ENCODE data around the gene CCT3.

Gene CCT3

DNA sequence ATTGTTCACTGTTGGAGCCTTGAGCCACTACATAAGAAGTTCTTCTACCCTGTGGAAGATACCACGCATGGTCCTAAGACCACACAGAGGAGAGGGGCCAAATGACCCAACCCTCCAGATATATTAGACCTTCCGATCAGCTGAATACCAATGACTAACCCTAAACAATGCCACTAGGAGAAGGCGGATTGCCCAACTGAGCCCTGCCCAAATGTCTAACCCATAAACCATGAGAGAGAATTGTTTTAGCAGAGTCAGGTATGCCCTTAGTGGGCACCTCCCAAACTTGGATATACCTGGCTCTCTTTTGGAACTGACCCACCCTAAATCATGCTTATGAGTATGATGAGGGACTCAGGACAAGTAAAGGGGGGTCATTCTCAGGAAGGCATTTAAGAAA lies 67.8 kb downstream of the CCT3 start:
- no peak for DNase-seq

DNA sequence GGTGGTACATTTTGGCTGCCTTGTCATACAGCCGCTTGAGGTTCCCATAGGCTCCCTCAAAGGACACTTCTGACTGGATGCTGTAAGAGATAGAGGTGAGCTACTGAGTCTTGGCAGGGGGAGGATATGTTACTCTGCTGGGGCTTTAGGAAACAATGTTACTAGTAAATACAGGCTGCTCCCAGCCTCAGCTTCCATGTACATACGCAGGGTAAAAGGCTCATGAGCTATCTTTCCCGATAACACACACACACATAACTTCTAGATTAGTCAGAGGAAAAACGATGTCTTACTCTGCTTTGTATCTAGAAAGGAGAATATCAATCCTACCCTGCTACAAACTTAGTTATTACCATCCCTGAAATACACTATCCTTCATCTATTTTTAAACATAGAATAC lies 69.8 kb downstream of the CCT3 start:
- no peak for DNase-seq

DNA sequence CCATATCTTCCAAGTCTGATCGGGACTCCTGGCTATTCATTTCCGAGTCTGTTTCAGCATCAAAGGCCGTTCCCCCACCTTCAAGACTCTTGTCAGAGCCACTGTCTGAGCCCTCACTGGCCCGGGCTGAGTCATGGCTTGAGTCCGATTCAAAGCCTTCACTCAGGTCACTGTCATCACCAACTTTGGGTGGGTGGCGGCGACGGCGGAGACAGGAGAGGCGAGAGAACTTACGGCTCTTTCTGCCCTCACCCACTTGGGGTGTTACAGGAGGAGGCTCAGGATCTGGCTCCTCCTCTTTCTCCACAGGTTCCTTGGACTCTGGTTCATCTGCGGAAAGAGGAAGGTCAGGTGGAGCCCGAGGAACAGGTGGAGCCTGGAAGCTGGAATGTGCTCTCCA lies 72.0 kb downstream of the CCT3 start:
- DNase-seq: no peak

DNA sequence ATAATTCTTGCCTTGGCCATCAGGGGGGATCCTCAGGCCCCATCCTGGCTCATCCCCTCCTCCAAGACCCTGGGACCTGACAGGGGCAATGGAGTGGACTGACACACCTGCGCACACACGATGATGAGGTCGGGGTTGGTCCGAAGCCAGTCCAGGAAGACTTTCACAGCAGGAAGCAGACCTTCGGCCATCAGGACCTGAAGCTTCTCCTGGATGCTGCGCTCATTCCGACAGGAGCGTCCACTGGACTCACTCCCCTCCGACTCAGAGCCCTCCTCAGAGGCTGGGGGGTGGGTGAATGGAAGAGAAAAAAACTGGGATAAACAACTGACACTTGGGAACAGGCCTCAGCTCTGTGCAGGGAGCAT lies 74.8 kb downstream of the CCT3 start:
- no peak for DNase-seq

DNA sequence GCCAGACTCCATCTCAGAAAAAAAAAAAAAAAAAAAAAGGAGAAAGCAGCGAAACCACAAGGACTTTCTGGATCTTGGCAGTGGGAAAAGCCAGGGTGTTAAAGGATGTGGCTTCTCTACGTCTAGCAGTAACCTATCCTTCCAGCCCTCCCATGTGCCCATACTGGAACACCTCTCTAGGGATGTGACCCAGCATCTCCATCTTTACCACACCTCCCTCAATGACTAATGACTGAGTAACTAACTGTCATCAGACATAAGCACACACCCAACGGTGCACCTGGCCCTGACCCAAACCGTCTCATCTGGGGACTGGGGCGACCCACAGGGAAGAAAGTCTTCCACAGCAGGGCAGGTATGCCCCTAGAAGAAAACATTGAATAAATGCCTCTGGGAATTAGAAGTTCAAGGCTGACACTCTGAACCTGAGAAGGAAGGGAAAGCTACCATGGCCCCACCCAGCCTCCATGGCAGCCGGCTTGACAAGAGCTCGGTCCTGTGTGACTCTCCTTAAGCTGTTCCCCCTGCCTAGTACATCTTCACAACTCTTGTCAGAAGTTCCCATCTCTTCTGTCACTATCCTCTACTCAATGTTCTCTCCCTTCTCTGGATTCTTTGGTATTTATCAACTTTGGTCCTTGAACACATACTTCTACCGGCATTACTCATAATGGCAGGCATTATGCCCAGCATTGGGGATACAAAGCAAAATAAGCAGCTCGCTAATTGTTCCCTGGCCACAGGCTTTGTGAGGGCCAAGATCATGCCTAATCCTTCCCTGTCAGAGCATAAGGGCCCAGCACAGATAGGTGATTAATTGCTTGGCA lies 75.4 kb downstream of the CCT3 start:
- no peak for DNase-seq

DNA sequence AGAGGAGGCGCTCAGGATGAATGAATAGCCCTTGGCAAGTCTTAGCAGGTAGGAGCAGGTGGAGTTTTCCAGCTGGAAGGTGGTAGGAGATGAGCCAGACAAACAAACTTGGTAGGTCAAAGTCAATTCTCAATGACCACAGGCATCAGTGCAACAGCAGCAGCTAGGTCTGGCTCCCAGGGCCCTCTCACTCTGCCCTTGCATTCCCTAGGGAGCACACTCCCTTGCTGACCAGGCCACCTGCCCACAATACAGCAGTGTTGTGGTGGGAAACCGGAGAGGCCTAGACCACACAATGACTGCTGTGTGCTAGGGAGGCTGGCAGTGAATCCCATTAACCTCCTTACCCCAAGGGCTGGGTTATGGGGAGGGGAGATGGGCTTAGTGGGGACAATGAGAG lies 77.2 kb downstream of the CCT3 start:
- no peak for DNase-seq

DNA sequence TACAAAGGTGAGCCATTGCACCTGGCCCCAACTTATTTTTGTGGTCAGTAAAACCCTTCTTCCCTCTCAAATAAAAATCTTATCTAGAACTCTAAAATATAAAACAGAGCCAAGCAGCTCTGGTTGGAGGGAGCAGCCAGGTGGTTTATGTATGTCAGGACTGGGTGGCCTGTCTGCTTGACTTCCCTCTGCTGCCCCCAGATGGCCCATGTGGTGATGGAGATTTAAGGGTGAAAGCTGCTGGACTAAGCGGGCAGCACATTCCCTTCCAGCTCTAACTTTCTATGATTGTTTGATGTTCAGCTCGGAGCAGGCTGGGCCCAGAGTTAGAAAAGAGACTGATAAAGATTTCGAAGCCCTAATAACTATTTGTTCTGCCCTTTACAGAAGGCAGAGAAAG lies 78.3 kb downstream of the CCT3 start:
- DNase-seq: no peak
